Left ventricle myocardium inferior (tissue), 1 donor: ENCODE results near the gene WTIP. TPM values are rescaled to one million over a fixed set of nuclear protein-coding genes. Genes with fewer than 3 reads are reported as not detected.
A peak's percentile ranks its signal among the peaks of the same experiment; 100 is the strongest.

ENCODE experiments used
- DNase-seq: peaks from one replicate; pipeline ENCODE4 v3.0.0-alpha.2; 2020
- H3K27ac ChIP-seq: fragments of 200-600 bp; replicated peaks from 2 replicates; pipeline ENCODE4 v1.8.0; 2021
- H3K27me3 ChIP-seq: fragments of 200-600 bp; 2 replicates; pipeline ENCODE4 v1.8.0; 2021; ENCODE audit warnings: low read depth
- H3K36me3 ChIP-seq: fragments of 200-600 bp; 2 replicates; pipeline ENCODE4 v1.8.0; 2021
- H3K4me1 ChIP-seq: fragments of 200-600 bp; 2 replicates; pipeline ENCODE4 v1.8.0; 2021
- H3K4me3 ChIP-seq: fragments of 200-600 bp; 2 replicates; pipeline ENCODE4 v1.8.0; 2021; ENCODE audit warnings: mild to moderate bottlenecking, moderate library complexity
- H3K9me3 ChIP-seq: fragments of 200-600 bp; replicated peaks from 2 replicates; pipeline ENCODE4 v1.8.0; 2021
- CTCF ChIP-seq: fragments of 200-600 bp; IDR thresholded peaks from 2 replicates; pipeline ENCODE4 v1.8.0; 2021; ENCODE audit warnings: antibody characterized with exemption, mild to moderate bottlenecking, borderline replicate concordance
- intact Hi-C: fragments of 100-400 bp; cut with micrococcal nuclease; formaldehyde crosslinking; loops from one replicate; pipeline ENCODE4 v1.11.0; 2022
- total RNA-seq: library from RNA; stranded (reverse); fragmentation: NEBNext Ultra II Directional; extraction: Animal tissue kit (Norgen Biotek cat#: 25700); gene quantifications from one replicate; pipeline ENCODE4 v1.2.1, GENCODE V29; 2021
- donor health status: DM: no; HTN: yes; CAD: no; lungs with severe emphysema.

The WTIP gene
- total RNA-seq, 1 donor from 2014 or later = 19.5 TPM

GRCh38 chr19:34495416-34495815 lies 13.9 kb downstream of the WTIP start:
- Histone ChIP-seq H3K36me3 (peaks cover 85% of the 10 kb centered on the region), H3K9me3 (no peaks in the 10 kb centered on the region), H3K4me3 (no peak overlapping the region), H3K27me3 (no peaks in the 10 kb centered on the region), H3K4me1 (no peaks in the 10 kb centered on the region), H3K27ac (no peak overlapping the region)
- TF ChIP-seq CTCF = no peak
- peak; percentile 4 for DNase-seq
- intact Hi-C loops = no loop called here

- intact Hi-C loops = no loop called here
- no peak for TF ChIP-seq CTCF
- peaks cover 68% of the 10 kb centered on the region for H3K36me3 ChIP-seq
Measured at GRCh38 chr19:34497112-34497805, 15.7 kb downstream of the WTIP start.

GRCh38 chr19:34499155-34499834 lies 17.7 kb downstream of the WTIP start:
- no peaks in the 10 kb centered on the region for H3K9me3 ChIP-seq
- TF ChIP-seq CTCF = no peak
- intact Hi-C loops = no loop called here
- H3K27ac ChIP-seq = no peak overlapping the region
- no peak for DNase-seq
- peaks cover 22% of the 10 kb centered on the region for H3K4me1 ChIP-seq
- no peaks in the 10 kb centered on the region for H3K27me3 ChIP-seq
- no peak overlapping the region for H3K4me3 ChIP-seq
- H3K36me3 ChIP-seq = peaks cover 49% of the 10 kb centered on the region

More at GRCh38 chr19:34497112-34497805, 15.7 kb downstream of the WTIP start:
- no peak for DNase-seq
- Histone ChIP-seq H3K27ac (no peak overlapping the region), H3K4me1 (peaks cover 11% of the 10 kb centered on the region), H3K9me3 (no peaks in the 10 kb centered on the region), H3K4me3 (no peak overlapping the region), H3K27me3 (no peaks in the 10 kb centered on the region)

- H3K27ac ChIP-seq = peak overlapping the region; percentile 60
- peaks cover 35% of the 10 kb centered on the region for H3K36me3 ChIP-seq
- peak; percentile 18 for DNase-seq
- intact Hi-C loops = no loop called here
- H3K4me3 ChIP-seq = no peak overlapping the region
- no peaks in the 10 kb centered on the region for H3K9me3 ChIP-seq
- TF ChIP-seq CTCF = no peak
- H3K27me3 ChIP-seq = no peaks in the 10 kb centered on the region
- peaks cover 33% of the 10 kb centered on the region for H3K4me1 ChIP-seq
Measured at GRCh38 chr19:34500656-34501120, 19.1 kb downstream of the WTIP start.

GRCh38 chr19:34501339-34502320 lies 20.1 kb downstream of the WTIP start:
- Histone ChIP-seq H3K4me1 (peaks cover 42% of the 10 kb centered on the region), H3K27ac (peak overlapping the region; percentile 60), H3K9me3 (no peaks in the 10 kb centered on the region), H3K27me3 (no peaks in the 10 kb centered on the region), H3K4me3 (peak overlapping the region; percentile 22), H3K36me3 (peaks cover 26% of the 10 kb centered on the region)
- intact Hi-C loops = no loop called here
- no peak for TF ChIP-seq CTCF
- peak; percentile 93 for DNase-seq
